Effector memory CD8-positive, alpha-beta T cell (primary cell): ENCODE results near the gene BPIFA2.
"Not testable (repeated sequence)": the region's sequence is repeated elsewhere in the genome, so short reads cannot be mapped to it uniquely, and the experiment has no call there.

Experiments used
- ATAC-seq: fragments of 150-1000 bp; cut with Tn5 transposase; replicated peaks from 2 replicates; pipeline ENCODE4 v1.10.0; 2021; ENCODE audit warnings: mild to moderate bottlenecking, moderate library complexity
- DNase-seq, 3 experiments: peaks; one replicate each; pipeline ENCODE4 v3.0.0; 2021
- H3K27ac Mint-ChIP-seq, 2 donors: one replicate each; pipeline ENCODE4 v1.8.0; 2022; ENCODE audit warnings: mild to moderate bottlenecking in 2 of 2, mixed read lengths in 2 of 2, moderate library complexity in 2 of 2
- H3K27me3 Mint-ChIP-seq, 2 donors: one replicate each; pipeline ENCODE4 v1.8.0; 2022; ENCODE audit warnings: mixed read lengths in 2 of 2
- H3K36me3 Mint-ChIP-seq: one replicate; pipeline ENCODE4 v1.8.0; 2022; ENCODE audit warnings: mild to moderate bottlenecking, moderate library complexity, mixed read lengths; ENCODE audit not compliant: insufficient read depth
- H3K4me1 Mint-ChIP-seq, 2 donors: one replicate each; pipeline ENCODE4 v1.8.0; 2022; ENCODE audit warnings: low read depth in 2 of 2, mixed read lengths in 2 of 2
- H3K4me3 Mint-ChIP-seq, 2 donors: one replicate each; pipeline ENCODE4 v1.8.0; 2022; ENCODE audit warnings: mild to moderate bottlenecking in 2 of 2, mixed read lengths in 2 of 2, moderate library complexity in 2 of 2
- H3K9me3 Mint-ChIP-seq, 2 donors: one replicate each; pipeline ENCODE4 v1.8.0; 2022; ENCODE audit warnings: mixed read lengths in 2 of 2

BPIFA2 gene

DNA sequence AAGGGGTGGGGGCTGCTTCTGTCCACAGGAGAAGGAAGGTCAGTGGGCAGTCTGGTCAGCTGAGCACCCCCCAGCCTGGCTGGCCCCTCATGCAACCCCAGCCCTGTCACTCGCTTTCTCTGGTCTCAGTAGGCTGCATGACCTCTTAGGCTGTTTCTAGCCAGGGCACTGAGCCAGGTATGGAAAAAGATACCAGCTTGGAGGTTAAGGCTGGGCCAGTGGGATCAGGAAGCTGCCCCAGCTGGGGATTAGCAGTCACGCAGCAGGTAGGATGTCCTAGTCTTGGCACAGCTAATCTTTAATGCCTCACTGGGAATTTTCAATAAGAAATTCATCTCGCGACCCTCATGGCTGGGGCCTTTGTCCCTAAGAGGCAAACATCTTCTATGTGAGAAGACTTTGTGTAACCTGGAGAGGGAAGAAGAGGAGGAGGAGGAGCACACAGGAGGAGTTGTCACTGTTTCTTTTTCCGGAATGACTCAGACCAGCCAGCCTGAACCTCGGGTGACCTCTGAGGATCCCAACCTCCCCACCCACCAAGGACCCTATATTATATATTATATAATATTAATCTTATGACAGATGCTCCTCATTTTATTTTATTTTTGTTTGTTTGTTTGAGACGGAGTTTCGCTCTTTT lies 2.4 kb upstream of the BPIFA2 start:
- Mint-ChIP-seq H3K27me3 (peaks cover 31 to 74% of the 10 kb centered on the region in 2 donors), H3K27ac (no peak overlapping the region)
- DNase-seq = no peak

DNA sequence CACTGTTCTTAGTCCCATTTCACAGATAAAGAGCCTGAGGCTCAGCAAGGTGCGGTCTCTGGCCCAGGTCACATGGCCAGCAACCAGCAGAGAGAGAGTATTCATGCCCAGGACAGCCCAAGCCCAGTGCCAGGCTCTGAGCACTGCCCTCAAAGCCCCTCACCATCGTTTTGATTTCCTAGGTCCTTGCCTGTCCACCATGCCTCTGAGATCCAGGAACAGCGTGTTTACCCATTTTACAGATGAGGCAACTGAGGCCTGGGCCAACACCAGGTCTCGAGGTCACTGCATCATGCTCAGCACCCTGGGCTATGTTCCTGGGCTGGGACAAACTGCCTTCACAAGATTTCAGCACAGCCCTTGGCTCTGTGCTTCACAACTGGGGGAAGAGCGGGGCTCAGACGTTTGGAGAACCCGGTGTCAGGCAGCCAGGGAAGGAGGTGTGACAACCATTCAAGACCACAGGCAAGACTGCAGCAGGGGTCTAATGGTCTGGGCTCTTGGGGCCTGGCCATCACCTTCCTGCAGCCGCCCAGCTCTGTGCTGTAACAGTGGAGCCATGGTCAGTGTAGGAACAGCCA lies 1.3 kb upstream of the BPIFA2 start:
- no peaks in the 10 kb centered on the region for H3K36me3 Mint-ChIP-seq
- H3K27me3 Mint-ChIP-seq = peaks cover 32 to 76% of the 10 kb centered on the region in 2 donors
- no peak overlapping the region for H3K4me3 Mint-ChIP-seq

More for the DNA sequence above, 2.4 kb upstream of the BPIFA2 start:
- Mint-ChIP-seq H3K4me3 (no peak overlapping the region), H3K4me1 (no peaks in the 10 kb centered on the region), H3K9me3 (no peaks in the 10 kb centered on the region), H3K36me3 (no peaks in the 10 kb centered on the region)
- no peak for ATAC-seq

DNA sequence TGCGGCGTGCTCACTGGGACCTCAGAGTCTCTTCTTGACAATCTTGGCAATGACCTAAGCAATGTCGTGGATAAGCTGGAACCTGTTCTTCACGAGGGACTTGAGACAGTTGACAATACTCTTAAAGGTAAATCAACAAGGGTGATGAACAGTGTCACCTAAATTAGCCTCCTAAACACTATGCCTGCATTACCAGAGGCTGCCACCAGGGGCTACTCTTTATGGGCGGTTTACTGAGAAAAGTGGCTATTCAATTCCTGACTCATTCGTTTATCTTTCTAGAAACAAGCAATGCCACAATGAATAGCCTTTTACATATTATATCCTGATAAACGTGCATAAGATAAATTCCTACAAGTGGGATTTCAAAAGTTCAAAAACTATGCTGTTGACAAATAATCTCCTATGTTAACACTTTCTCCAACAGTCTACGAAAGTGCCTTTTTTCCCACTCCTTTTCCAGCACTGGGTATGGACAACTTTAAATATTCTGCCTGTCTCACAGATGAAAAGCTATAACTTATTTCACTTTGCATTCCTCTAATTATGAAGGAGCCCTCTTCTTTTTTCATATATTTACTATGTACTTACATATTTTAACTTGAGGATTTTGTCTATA lies 1.3 kb downstream of the BPIFA2 start:
- Mint-ChIP-seq H3K27me3 (peaks cover 37 to 67% of the 10 kb centered on the region in 2 donors), H3K27ac (no peak overlapping the region), H3K9me3 (no peaks in the 10 kb centered on the region), H3K4me3 (no peak overlapping the region), H3K4me1 (no peaks in the 10 kb centered on the region), H3K36me3 (no peaks in the 10 kb centered on the region)
- DNase-seq = no peak
- no peak for ATAC-seq

More for the DNA sequence above, 1.3 kb upstream of the BPIFA2 start:
- DNase-seq (no peak), ATAC-seq (no peak)
- Mint-ChIP-seq H3K4me1 (no peaks in the 10 kb centered on the region), H3K9me3 (no peaks in the 10 kb centered on the region), H3K27ac (no peak overlapping the region)

DNA sequence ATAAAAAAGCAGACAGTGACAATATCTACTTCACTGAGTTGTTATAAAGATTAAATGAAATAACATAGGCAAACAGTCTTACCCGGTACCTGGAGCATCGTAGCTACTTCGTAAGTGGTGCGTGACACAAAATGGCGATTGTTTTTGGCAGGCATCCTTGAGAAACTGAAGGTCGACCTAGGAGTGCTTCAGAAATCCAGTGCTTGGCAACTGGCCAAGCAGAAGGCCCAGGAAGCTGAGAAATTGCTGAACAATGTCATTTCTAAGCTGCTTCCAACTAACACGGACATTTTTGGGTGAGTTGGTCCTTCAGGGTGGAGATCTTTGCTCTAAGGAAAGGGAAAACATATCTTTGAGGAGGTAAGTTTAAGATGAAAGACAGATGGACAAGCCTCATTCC lies 4.8 kb downstream of the BPIFA2 start:
- peaks cover 21 to 33% of the 10 kb centered on the region in 2 donors for H3K27me3 Mint-ChIP-seq
- no peaks in the 10 kb centered on the region for H3K36me3 Mint-ChIP-seq
- H3K4me1 Mint-ChIP-seq = no peaks in the 10 kb centered on the region
- no peak overlapping the region for H3K4me3 Mint-ChIP-seq
- no peaks in the 10 kb centered on the region for H3K9me3 Mint-ChIP-seq
- no peak for DNase-seq
- no peak overlapping the region for H3K27ac Mint-ChIP-seq
- no peak for ATAC-seq

DNA sequence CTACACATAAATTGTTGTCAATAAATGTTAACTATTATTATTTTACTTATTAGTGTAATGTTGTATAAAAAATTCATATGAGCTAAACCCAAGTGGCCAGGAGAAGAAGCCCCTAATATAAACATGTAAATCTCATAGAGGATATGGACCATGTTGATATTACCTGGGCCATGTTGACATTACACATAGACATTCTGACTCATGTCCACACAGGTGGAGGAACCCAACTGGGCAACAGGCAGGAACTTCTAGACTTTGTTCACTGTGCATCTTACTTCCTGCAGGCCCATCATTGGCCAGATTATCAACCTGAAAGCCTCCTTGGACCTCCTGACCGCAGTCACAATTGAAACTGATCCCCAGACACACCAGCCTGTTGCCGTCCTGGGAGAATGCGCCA lies 7.2 kb downstream of the BPIFA2 start:
- H3K4me3 Mint-ChIP-seq = no peak overlapping the region
- peaks cover 17 to 27% of the 10 kb centered on the region in 2 donors for H3K27me3 Mint-ChIP-seq
- H3K27ac Mint-ChIP-seq = no peak overlapping the region
- DNase-seq (no peak), ATAC-seq (no peak)
- no peaks in the 10 kb centered on the region for H3K36me3 Mint-ChIP-seq
- no peaks in the 10 kb centered on the region for H3K9me3 Mint-ChIP-seq
- no peaks in the 10 kb centered on the region for H3K4me1 Mint-ChIP-seq

DNA sequence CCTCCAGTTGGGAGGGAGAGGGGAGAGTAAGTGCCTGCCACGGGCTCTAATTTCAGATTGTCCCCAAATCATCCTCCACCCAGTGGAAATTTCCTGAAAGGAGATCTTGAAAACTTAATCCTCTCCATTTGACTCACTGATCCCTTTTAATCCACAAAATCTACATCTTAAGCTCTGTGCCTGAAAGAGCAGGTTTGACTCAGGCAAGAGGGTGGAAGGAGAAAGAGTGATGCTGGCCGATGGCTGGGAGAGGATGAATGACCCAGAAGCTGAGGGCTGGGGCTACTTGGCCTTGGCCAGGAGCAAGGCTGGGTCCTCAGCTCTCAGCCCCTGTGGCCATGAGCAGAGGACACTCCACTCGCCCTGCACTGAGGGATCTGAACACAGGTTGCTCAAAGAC lies 8.1 kb downstream of the BPIFA2 start:
- no peak overlapping the region for H3K27ac Mint-ChIP-seq
- no peak overlapping the region for H3K4me3 Mint-ChIP-seq
- no peaks in the 10 kb centered on the region for H3K9me3 Mint-ChIP-seq
- no peak for DNase-seq
- peaks cover 9 to 21% of the 10 kb centered on the region in 2 donors for H3K27me3 Mint-ChIP-seq
- H3K36me3 Mint-ChIP-seq = no peaks in the 10 kb centered on the region
- H3K4me1 Mint-ChIP-seq = no peaks in the 10 kb centered on the region
- no peak for ATAC-seq

- Mint-ChIP-seq H3K27me3 (peaks cover 2 to 9% of the 10 kb centered on the region in 2 donors), H3K4me3 (no peak overlapping the region), H3K36me3 (no peaks in the 10 kb centered on the region), H3K27ac (no peak overlapping the region), H3K4me1 (no peaks in the 10 kb centered on the region), H3K9me3 (no peaks in the 10 kb centered on the region)
- ATAC-seq (no peak), DNase-seq (no peak)
These were observed 9.9 kb downstream of the BPIFA2 start for GRCh38 chr20:33177866-33178265.

- Mint-ChIP-seq H3K9me3 (peaks cover 6 to 7% of the 10 kb centered on the region in 2 donors), H3K27me3 (peaks cover 9 to 15% of the 10 kb centered on the region in 2 donors), H3K27ac (no peak overlapping the region), H3K4me3 (no peak overlapping the region), H3K36me3 (no peaks in the 10 kb centered on the region), H3K4me1 (no peaks in the 10 kb centered on the region)
- DNase-seq = no peak
- ATAC-seq = no peak
These were observed 10.8 kb downstream of the BPIFA2 start for GRCh38 chr20:33178726-33179125.

DNA sequence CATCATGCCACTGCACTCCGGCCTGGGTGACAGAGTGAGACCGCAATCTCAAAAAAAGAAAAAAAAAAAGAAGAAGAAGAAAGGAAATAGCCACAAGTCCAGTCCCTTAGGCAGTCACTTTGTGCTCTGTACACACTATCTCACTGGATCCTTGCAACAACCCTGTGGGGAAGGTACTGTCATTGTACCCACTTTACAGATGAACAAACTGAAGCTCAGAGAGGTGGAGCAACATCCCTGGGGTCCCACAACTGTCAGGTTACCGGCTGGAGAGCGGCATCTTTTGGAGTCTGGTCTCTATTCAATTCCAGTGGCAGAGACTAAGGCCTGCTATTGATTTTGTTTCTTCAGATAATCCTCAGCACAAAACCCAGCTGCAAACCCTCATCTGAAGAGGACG lies 12.2 kb downstream of the BPIFA2 start:
- no peaks in the 10 kb centered on the region for H3K4me1 Mint-ChIP-seq
- peaks cover 6 to 7% of the 10 kb centered on the region in 2 donors for H3K9me3 Mint-ChIP-seq
- H3K4me3 Mint-ChIP-seq = no peak overlapping the region
- H3K27ac Mint-ChIP-seq = no peak overlapping the region
- H3K36me3 Mint-ChIP-seq = no peaks in the 10 kb centered on the region
- DNase-seq = no peak
- peaks cover 10 to 17% of the 10 kb centered on the region in 2 donors for H3K27me3 Mint-ChIP-seq
- no peak for ATAC-seq

GRCh38 chr20:33181482-33182093 lies 13.6 kb downstream of the BPIFA2 start:
- DNase-seq = no peak
- ATAC-seq = no peak
- Mint-ChIP-seq H3K9me3 (peaks cover 6 to 7% of the 10 kb centered on the region in 2 donors), H3K4me1 (no peaks in the 10 kb centered on the region), H3K27ac (no peak overlapping the region), H3K27me3 (peaks cover 10 to 17% of the 10 kb centered on the region in 2 donors), H3K4me3 (no peak overlapping the region), H3K36me3 (no peaks in the 10 kb centered on the region)

DNA sequence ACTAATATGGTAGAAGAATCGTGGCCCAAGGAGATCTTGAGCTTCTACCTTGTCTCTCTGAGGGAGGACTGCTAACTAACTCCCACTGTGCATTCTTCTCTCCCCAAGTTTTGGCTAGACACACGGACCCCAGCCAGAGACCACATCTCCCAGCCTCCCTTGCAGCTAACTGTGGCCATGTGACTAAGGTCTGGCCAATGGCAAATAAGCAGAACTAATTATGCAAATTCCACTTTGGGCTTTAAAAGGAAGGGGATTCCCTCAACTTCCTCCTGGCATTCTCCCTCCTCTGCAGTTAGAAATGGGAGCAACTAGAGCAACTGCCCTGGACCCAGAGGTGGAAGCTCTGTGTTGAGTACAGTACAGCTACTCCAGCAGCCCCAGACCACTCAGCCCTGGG lies 15.4 kb downstream of the BPIFA2 start:
- Mint-ChIP-seq H3K4me1 (no peaks in the 10 kb centered on the region), H3K27ac (no peak overlapping the region), H3K27me3 (peaks cover 10 to 17% of the 10 kb centered on the region in 2 donors), H3K4me3 (no peak overlapping the region), H3K9me3 (peaks cover 6 to 7% of the 10 kb centered on the region in 2 donors), H3K36me3 (no peaks in the 10 kb centered on the region)
- ATAC-seq (no peak), DNase-seq (no peak)

- H3K9me3 Mint-ChIP-seq, H3K36me3 Mint-ChIP-seq, H3K27ac Mint-ChIP-seq, ATAC-seq, H3K4me1 Mint-ChIP-seq, DNase-seq, H3K4me3 Mint-ChIP-seq: not testable (repeated sequence)
- H3K27me3 Mint-ChIP-seq = peaks cover 13 to 22% of the 10 kb centered on the region in 2 donors
These were observed 17.2 kb downstream of the BPIFA2 start for GRCh38 chr20:33185031-33185590.

DNA sequence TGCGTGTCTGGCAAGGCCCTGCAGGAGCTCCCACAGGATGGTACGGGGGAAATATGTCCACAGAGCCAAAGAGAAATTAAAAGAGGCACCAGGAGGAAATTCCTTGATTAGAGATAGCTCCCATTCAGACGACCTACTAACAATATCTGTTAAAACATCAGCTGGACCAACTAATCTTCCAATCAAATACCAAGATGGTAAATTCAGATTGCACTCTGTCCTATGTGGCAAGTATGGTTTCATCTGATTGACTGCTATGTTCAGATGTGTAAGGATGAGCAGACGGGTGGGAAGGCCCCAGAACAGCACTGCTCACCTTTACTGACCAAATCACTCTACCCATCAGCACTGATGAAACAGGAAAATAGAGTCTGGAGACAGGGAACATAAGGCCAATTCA lies 19.5 kb downstream of the BPIFA2 start:
- Mint-ChIP-seq H3K4me1 (no peaks in the 10 kb centered on the region), H3K4me3 (no peak overlapping the region), H3K27me3 (peaks cover 27 to 35% of the 10 kb centered on the region in 2 donors), H3K9me3 (peaks cover 6 to 7% of the 10 kb centered on the region in 2 donors), H3K36me3 (no peaks in the 10 kb centered on the region), H3K27ac (no peak overlapping the region)
- DNase-seq (no peak), ATAC-seq (no peak)
